ENCODE data around the gene KIF22.

The KIF22 gene

DNA sequence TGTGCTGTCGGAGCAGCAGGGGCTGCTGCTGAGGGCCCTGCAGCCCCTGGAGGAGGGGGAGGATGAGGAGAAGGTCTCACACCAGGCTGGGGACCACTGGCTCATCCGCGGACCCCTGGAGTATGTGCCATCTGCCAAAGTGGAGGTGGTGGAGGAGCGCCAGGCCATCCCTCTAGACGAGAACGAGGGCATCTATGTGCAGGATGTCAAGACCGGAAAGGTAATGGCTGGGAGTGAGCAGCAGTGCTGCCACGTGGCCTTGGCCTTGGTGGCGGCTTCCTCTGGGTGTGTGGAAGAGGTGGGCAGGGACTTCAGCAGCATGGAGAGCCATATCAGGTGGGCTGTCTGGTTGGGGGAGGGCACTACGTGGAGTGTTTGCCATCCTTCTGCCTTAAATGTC is 49.7 kb downstream of the KIF22 start:
- DNase-seq (ENCODE audit: low read depth in 3 of 3), result no peak

GRCh38 chr16:29841631-29842030 is 51.1 kb downstream of the KIF22 start:
- no peak for DNase-seq (ENCODE audit: low read depth in 3 of 3)

DNA sequence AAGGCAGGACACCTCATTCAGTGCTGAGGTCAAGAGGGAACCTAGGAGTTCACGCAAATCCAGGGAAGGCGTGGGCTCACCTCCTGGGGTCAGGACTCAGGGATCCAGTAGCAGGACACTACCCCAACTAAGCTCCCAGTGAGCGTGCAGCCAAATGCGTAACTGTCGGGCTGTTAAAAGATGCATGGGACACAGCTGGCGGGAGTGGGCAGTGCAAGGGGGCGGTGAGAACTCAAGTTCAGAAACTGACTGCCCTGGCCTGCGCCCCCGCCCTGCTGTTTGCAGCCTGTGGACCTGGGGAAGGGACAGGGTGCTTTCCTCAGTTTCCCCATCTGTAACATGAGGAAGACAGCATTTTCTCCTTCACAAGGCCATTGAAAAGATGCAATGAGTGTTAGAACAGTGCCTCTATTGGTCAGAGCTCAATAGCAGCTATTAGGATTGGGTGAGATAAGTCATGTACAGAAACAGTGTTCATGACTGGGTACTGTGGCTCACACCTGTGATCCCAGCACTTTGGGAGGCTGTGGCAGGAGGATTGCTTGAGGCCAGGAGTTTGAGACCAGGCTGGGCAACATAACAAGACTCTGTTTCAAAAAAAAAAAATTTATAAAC is 52.3 kb downstream of the KIF22 start:
- DNase-seq (ENCODE audit: low read depth in 3 of 3), result no peak

- no peak for DNase-seq (ENCODE audit: low read depth in 3 of 3)
Observed at GRCh38 chr16:29843931-29844330, 53.4 kb downstream of the KIF22 start.

DNA sequence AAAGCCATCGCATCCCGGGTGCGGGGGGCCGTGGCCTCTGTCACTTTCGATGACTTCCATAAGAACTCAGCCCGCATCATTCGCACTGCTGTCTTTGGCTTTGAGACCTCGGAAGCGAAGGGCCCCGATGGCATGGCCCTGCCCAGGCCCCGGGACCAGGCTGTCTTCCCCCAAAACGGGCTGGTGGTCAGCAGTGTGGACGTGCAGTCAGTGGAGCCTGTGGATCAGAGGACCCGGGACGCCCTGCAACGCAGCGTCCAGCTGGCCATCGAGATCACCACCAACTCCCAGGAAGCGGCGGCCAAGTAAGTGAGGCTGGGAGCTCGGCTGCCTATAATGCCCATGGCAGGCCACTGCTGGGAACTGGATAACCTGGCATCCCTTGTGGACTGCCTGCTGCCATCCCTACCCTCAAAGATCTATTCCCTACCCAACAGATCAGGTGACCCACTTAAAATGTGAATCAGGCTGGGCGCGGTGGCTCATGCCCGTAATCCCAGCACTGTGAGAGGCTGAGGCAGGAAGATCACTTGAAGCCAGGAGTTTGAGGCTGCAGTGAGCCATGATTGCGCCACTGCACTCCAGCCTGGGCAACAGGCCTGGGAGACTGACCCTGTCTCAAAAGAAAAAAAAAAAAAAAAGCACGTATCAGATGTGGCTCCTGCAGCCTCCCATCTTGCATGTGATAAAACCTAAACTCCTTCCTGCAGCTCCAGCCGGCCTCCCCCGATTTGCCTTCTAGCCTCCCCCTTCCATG is 54.2 kb downstream of the KIF22 start:
- DNase-seq (ENCODE audit: low read depth in 3 of 3), result no peak

GRCh38 chr16:29845656-29846055 is 55.1 kb downstream of the KIF22 start:
- no peak for DNase-seq (ENCODE audit: low read depth in 3 of 3)

GRCh38 chr16:29848420-29849297 is 58.1 kb downstream of the KIF22 start:
- DNase-seq (ENCODE audit: low read depth in 3 of 3), result peak; percentile 64 to 77 (median 68)

- no peak for DNase-seq (ENCODE audit: low read depth in 3 of 3)
Observed at GRCh38 chr16:29849505-29849904, 59.0 kb downstream of the KIF22 start.

DNA sequence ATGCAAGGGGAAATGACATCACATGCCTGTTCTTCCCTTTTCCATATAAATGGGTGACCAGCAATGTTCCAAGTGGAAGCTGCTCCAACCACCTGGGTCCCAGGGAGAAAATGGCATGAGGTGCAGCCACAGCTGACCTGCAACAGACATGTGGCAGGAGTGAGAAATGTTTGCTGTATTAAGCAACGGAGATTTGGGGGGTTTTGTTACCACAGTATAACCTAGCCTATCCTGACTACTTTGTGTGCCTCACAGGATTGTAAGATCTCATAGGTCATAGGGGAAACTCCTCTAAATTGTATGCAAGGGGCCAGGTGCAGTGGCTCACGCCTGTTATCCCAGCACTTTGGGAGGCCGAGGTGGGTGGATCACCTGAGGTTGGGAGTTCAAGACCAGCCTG is 60.4 kb downstream of the KIF22 start:
- DNase-seq (ENCODE audit: low read depth in 3 of 3), result no peak

- DNase-seq (ENCODE audit: low read depth in 3 of 3), result no peak
Observed at GRCh38 chr16:29852654-29853053, 62.1 kb downstream of the KIF22 start.

DNA sequence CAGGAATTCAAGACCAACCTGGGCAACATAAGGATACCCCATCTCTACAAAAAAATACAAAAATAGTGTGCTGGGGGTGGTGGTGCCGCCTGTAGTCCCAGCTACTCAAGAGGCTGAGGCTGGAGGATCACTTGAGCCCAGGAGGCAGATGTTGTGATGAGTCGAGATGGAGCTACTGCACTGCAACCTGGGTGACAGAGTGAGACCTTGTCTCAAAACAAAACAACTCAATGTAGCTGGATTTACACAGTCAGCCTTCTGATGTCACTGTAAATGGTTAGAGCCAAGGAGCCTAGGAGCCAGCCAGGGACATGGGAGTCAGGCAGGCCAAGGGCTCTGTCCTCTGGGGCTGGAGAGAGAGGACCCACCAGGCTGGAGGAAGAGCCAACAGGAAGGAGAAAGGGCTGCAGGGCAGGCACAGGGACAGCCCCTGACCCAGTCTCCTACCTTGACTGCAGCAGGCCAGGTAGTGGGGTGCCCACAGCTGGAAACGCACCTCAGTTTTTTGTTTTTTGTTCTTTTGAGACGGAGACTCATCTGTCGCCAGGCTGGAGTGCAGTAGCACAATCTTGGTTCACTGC is 64.1 kb downstream of the KIF22 start:
- DNase-seq (ENCODE audit: low read depth in 3 of 3), result no peak

Data from stimulated activated CD4-positive, alpha-beta T cell treated with anti-CD3 and anti-CD28 coated beads, TNF-alpha, amount 100 ng/mL, for 4 hours (primary cell).